HG03460 (cell line): ENCODE results near the gene BPNT1.

Experiments
- ATAC-seq: cut with Tn5 transposase; IDR thresholded peaks from one replicate; pipeline ENCODE4 v1.9.1; 2021; ENCODE audit not compliant: unreplicated experiment

BPNT1 gene

DNA sequence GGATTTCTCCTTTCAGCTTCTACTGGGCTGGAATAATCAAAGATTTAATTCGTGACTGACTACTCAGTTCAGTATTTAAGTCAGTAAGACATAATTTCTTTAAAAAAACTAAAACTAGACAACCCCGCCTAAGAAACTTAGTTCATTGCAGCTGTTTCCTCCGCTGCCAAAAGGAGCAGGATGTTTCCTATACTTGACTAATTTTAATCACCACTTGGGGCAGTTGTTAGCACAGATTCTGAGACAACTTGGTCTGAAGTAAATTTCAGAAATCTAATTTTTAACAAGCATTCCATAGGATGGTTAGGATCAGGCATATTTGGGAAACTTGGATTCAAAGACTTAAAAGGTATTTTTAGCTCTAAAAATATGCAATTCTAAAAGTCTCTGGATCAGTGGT is 77.3 kb downstream of the BPNT1 start:
- no peak for ATAC-seq

DNA sequence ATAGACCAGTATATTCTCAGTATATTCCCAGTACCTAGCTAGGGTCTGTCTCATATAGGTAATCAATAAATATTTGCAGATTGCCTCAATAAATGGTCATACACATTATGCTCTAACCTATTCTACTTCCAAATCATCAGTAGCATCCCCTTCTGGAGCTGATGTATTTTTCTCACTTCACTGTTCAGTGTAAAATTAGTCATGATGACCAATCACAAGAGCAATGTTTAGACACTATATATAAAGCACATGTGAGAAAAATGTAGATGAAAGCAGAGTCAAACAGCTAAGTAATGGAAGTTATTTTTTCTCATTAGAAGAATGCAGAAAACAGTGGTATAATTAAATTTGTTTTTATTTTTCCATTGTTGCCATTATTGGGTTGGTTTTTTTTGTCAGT is 78.0 kb downstream of the BPNT1 start:
- ATAC-seq: no peak
